GM08714 (cell line): ENCODE results near the gene WDR73.
"Not testable (repeated sequence)": the region's sequence is repeated elsewhere in the genome, so short reads cannot be mapped to it uniquely, and the experiment has no call there.

Source experiments
- H3K4me3 ChIP-seq: fragments of 200-500 bp; sonication (Bioruptor generic); 2 replicates; pipeline ENCODE4 v1.5.1; 2014; ENCODE audit warnings: mild to moderate bottlenecking, low read length, inconsistent platforms
- ZNF274 ChIP-seq: IDR thresholded peaks from 2 replicates; pipeline ENCODE4 v1.6.1; 2012; ENCODE audit warnings: mild to moderate bottlenecking, low read depth, low read length

WDR73 gene

DNA sequence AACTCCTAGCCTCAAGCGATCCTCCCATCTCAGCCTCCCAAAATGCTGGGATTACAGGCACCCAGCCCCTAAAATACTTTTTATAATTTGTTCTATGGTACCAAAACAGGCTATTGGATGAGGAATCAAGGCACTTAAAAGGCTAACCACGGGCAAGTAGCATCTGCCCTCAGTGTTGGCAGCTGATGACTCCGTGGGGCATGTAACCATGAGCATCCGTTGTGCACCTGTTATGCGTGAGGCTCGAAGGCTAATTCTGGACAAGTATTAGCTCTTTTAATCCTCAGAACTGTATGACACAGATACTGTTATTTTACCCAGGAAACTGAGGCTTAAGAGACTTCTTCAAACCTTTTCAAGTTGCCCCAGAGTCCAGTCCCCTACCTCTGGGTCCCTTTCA lies 10.2 kb downstream of the WDR73 start:
- no peak for TF ChIP-seq ZNF274
- H3K4me3 ChIP-seq: no peak overlapping the region

DNA sequence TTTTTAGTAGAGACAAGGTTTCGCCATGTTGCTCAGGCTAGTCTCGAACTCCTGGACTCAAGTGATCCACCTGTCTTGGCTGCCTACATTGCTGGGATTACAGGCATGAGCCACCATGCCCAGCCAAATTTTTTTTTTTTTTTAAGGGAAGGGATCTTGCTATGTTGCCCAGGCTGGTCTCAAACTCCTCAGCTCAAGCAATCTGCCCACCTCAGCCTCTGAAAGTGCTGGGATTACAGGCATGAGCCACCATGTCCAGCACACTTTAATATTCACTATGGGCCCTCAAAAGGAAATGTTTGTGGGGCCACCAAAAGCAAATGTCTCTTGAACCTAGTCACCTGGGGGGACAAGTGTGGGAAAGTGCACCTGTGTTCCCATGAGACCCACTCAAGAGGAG lies 11.4 kb downstream of the WDR73 start:
- H3K4me3 ChIP-seq: not testable (repeated sequence)

- not testable (repeated sequence) for H3K4me3 ChIP-seq
These were observed 12.2 kb downstream of the WDR73 start for GRCh38 chr15:84641871-84642270.

DNA sequence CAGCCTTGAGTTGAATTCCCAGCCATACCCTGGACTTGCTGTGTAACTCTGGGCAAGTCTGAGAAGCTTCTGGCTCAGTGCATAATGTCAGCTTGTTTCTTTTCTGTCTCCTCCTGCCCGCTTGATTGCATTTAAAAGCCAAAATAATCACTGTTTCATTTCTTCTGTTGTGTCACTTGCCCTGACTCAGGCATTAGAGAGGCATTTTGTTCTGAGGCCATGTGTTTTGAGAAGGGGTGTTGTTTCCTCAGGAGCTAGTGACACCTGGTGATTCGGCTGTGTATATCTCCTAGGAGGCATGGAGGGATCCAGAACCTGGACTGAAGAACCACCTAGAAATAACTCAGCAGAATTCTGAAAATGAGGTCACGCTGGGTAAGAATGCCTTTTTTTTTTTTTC lies 16.0 kb downstream of the WDR73 start:
- no peak overlapping the region for H3K4me3 ChIP-seq
- no peak for TF ChIP-seq ZNF274

- no peak for TF ChIP-seq ZNF274
- peak overlapping the region; percentile 47 for H3K4me3 ChIP-seq
These were observed 19.8 kb downstream of the WDR73 start for GRCh38 chr15:84634228-84634837.

DNA sequence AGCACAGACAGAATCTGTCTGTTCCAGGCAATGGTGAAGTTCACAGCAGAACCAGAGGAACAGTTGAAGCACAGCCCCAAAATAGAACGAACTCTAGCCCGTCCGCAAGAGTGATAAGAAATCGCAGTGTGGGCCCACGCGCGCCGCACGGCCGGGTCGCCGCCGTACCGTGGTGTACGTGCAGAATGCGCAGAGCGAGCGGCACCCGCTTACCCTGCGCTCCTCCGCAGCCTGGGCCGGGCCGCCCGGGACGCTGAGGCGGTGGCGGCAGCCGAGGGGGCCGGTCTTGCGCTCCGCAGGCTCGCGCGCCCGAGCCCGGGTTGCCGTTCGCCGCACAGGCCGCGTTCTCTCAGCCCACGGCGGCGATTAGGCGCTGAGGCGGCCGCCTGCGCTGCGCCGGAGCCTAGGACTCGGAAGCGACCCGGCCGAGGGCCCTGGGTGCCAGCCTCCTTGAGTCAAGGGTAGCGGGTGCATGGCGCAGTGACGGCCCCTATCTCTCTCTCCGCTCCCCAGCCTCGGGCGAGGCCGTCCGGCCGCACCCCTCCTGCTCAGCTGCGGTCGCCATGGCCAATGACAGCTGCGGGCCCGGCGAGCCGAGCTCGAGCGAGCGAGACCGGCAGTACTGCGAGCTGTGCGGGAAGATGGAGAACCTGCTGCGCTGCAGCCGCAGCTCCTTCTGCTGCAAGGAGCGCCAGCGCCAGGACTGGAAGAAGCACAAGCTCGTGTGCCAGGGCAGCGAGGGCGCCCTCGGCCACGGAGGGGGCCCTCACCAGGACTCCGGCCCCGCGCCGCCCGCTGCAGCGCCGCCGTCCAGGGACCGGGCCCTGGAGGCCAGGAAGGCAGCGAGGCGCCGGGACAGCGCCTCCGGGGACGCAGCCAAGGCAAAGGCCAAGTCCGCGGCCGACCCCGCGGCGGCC lies 20.5 kb downstream of the WDR73 start:
- peak overlapping the region; percentile 47 for H3K4me3 ChIP-seq
- no peak for TF ChIP-seq ZNF274

GRCh38 chr15:84631706-84632272 lies 22.3 kb downstream of the WDR73 start:
- no peak for TF ChIP-seq ZNF274
- peak overlapping the region; percentile 69 for H3K4me3 ChIP-seq

- TF ChIP-seq ZNF274: no peak
- H3K4me3 ChIP-seq: no peak overlapping the region
These were observed 25.1 kb downstream of the WDR73 start for GRCh38 chr15:84629033-84629432.

GRCh38 chr15:84625123-84625522 lies 29.0 kb downstream of the WDR73 start:
- no peak overlapping the region for H3K4me3 ChIP-seq
- no peak for TF ChIP-seq ZNF274

DNA sequence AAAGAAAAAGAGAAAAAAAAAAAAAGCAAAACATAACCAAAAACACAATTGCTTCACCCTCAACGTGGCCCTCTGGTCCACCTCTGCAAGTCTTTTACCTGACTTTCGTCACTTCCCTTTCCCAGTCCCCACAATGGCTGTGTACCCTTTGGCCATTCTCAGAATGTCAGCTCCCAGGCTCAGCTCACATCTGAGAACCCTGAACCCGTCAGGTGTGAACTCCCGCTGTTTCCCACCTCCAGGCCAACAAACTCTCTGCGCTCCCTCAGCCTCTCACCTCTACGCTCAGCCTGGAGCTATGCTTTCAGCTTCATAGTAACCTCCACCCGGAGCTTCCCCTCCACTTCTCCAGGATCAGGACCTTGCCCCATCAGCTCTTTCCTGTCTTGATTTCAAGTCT lies 29.7 kb downstream of the WDR73 start:
- no peak overlapping the region for H3K4me3 ChIP-seq
- no peak for TF ChIP-seq ZNF274

DNA sequence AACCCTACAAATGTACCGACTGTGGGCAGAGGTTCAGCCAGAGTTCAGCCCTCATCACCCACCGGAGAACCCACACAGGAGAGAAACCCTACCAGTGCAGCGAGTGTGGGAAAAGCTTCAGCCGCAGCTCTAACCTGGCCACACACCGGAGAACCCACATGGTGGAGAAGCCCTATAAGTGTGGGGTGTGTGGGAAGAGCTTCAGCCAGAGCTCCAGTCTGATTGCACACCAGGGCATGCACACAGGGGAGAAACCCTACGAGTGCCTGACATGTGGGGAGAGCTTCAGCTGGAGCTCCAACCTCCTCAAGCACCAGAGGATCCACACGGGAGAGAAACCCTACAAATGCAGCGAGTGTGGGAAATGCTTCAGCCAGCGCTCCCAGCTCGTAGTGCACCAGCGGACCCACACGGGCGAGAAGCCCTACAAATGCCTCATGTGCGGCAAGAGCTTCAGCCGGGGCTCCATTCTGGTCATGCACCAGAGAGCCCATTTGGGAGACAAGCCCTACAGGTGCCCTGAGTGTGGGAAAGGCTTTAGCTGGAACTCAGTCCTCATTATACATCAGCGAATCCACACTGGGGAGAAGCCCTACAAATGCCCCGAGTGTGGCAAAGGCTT lies 32.6 kb downstream of the WDR73 start:
- TF ChIP-seq ZNF274: no peak; the same call in none of the 2 replicates
- no peak overlapping the region for H3K4me3 ChIP-seq

DNA sequence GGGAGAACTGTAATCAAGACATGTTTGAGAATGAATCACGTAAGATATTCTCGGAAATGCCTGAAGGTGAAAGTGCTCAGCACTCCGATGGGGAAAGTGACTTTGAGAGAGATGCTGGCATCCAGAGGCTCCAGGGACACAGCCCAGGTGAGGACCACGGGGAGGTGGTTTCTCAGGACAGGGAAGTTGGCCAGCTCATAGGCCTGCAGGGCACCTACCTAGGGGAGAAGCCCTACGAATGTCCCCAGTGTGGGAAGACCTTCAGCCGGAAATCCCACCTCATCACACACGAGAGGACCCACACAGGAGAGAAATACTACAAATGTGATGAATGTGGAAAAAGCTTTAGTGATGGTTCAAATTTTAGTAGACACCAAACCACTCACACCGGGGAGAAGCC lies 33.5 kb downstream of the WDR73 start:
- TF ChIP-seq ZNF274: no peak
- no peak overlapping the region for H3K4me3 ChIP-seq

DNA sequence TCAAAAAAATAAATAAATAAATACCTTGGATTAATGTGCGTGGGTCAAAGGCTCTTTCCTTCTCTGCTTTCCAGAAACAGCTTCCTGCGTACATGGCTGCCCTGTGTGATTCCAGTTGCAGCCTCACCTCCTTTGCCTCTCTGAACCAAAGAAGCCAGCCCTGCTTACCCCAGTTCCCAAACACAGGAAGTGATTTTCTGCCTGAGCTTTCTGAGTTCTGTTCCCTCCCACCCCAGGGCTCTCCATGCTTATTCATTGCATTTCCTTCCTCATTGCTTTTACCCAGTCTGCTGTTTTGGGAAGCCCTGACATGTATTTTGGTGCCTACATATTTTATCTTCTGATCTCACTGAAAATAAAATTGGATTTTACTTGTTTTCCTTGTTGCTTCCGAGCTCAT lies 37.8 kb downstream of the WDR73 start:
- TF ChIP-seq ZNF274: no peak
- no peak overlapping the region for H3K4me3 ChIP-seq

GRCh38 chr15:84611631-84612030 lies 42.5 kb downstream of the WDR73 start:
- TF ChIP-seq ZNF274: no peak
- H3K4me3 ChIP-seq: no peak overlapping the region
